HG03575 (cell line): ENCODE results near the gene PLCH2.
"Not testable (repeated sequence)": the region's sequence is repeated elsewhere in the genome, so short reads cannot be mapped to it uniquely, and the experiment has no call there.

Experiments used
- ATAC-seq: cut with Tn5 transposase; IDR thresholded peaks from one replicate; pipeline ENCODE4 v1.9.1; 2021; ENCODE audit not compliant: unreplicated experiment, insufficient number of reproducible peaks, low FRiP score; ENCODE audit errors: extremely low read depth

The PLCH2 gene

DNA sequence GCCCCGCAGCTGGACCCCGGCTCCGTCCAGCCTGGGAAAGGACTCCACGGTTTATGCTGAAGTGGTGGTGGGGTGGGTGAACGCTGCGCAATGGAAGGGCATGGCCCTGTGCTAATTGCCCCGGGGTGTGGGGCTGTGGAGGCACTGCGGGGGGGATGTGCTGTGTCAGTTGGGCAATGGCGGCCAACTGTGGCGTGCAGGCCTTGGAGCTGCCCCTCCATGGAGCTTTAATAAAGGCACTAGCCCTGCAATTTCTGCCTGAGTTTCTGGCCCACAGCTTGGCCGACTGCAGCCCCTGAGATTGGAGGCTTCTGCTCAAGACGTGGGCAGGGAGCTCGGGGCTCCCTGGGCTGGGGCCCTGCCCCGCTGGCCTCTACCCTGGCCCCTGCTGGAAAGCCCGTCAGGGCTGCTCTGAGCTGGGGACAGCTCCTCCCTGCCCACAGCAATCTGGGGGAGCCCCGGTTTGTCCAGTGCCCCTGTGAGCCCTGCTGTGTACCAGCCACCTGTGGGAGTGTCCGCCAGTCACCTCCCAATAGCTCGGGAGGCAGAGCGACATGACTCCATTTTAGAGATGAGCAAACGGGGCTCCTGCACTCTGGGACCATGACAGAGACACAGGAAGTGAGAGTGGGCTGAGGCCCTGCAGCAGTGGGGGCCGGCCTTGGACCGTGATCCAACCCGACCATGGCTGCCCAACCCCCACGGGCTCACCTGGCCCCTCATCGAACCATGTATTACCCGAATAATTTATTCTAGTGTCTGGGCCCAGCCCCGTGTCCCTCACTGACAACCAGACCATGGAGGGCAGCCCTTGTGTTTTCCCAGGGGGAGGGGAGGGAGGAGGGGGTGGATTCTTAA lies 71.3 kb downstream of the PLCH2 start:
- no peak for ATAC-seq

DNA sequence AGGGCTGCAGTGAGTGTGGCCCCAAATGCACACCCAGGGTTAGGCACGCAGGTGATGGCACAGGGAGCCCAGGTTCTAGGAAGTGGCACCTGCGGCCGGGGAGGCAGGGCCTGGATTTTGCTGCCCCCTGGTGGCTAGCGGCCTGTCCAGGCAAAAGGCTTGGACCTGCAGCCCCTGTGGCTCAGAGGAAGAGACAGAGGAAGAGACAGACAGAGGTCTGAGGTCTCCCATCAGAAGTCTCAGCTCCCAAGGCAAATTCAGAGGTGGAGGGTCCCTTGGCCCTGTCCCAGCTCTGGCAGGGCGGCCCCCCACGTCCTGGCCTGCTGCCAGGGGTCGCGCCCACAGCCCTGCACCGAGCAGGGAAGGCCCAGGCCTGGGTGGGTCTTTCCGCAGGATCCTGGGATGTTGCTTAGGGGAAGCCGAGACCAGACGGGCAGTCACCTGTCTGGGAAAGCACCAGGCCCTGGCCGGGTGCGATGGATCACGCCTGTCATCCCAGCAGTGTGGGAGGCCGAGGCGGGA lies 72.0 kb downstream of the PLCH2 start:
- ATAC-seq = no peak

DNA sequence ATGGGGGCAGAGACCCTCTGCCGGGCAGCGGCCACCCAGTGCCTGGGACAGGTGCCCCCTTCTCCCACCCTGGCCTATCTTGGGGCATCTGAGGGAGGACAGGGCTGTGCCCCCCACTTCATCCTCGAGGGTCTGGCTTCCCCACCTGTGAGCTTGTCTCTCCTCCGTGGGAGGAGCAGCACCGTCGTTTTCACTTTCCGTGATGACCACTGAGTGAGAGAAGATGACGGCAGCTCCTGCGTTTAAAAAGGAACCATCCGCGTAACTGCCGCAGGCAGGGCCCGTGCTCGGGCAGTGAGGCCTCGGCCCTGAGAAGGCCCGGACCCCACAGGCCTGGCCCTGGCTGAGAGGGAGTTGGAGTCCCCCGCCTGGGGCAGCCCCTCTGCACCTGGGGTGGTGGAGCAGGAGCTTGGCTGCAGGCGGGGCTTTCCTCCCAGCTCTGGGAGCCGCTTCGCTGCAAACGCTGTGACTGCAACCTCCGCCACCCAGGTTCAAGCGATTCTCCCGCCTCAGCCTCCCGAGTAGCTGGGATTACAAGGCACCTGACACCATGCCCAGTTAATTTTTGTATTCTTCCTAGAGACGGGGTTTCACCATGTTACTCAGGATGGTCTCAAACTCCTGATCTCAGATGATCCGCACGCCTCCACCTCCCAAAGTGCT lies 73.4 kb downstream of the PLCH2 start:
- not testable (repeated sequence) for ATAC-seq

DNA sequence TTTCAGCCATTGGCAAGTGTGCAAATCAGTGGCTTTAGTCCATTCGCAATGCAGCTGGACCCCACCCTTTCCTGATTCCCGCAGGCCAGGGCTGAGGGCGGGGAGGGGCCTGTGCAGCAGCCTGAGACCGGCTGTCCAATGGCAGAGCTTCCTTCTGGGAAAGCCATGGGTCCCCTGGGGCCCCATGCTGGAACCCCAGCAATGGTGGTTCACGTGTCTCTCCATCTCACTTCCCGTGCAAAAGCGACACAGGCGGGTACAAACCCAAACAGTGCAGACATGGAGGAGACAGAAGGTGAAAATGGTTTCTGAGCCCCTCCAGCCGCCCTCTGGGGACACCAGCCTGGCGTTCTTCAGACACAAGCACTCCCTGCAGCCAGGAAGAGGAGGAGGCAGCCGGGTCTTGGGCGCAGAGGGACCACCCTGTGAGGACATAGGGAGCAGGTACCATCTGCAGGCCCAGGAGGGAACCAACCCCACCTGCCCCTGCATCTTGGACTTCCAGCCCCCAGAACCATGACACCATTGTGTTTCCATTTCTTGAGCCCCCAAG lies 74.3 kb downstream of the PLCH2 start:
- ATAC-seq = not testable (repeated sequence)

DNA sequence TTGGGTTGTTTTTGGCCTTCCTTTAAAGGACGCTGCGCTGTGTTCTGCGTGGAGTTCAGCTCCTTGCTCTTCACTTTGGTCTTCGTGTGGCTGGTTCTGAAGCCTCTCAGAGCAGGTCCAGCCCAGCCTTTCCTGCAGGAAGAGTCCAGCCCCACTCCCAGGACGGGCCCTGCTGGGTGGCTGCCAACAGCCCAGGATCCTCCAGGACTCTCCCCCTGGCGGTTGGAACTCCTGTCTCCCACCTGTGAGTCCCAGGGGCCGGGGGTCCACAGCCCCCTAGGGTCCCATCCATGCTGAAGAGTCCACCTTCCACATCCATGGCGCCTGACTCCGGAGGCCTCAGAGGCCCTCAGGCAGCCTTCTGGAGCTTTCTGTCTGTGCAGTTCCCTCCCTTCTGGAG lies 75.5 kb downstream of the PLCH2 start:
- not testable (repeated sequence) for ATAC-seq

DNA sequence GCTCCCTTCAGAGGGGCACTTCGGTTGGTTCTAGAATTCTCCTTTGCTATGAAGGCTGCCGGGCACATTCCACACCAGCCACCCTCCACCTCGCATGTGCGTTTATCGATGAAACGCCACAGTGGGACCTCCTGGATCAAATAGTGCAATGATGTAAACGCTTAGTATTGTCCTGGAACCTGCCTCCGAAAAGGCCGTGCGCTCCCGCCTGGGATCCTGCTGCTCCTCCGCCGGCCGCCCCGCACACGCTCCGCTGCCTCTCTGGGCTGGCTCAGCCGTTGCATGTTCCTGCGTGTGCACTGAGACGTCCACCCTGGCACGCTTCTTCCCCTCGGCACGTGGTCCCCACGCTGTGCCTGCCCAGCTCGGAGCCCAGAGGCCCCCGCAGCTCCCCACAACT lies 76.1 kb downstream of the PLCH2 start:
- ATAC-seq = no peak

DNA sequence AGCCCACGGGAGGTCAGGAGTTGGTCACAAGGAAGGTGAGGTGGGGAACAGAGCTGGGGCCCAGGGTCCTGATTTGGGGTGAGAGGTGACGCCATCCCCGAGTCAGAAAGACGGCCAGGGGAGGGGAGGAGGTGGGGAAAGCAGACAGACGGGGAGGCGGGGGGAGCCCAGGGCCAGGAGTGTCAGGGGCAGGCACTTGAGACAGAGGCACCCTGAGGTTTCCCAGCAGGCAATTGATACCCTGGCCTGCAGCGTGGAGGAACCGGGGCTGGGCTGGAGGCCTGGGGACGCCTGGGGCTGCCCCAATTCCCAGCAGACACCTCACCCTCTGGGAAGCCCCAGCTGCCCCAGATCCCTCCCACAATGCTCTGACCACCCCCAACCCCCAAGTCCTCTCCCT lies 77.0 kb downstream of the PLCH2 start:
- not testable (repeated sequence) for ATAC-seq

DNA sequence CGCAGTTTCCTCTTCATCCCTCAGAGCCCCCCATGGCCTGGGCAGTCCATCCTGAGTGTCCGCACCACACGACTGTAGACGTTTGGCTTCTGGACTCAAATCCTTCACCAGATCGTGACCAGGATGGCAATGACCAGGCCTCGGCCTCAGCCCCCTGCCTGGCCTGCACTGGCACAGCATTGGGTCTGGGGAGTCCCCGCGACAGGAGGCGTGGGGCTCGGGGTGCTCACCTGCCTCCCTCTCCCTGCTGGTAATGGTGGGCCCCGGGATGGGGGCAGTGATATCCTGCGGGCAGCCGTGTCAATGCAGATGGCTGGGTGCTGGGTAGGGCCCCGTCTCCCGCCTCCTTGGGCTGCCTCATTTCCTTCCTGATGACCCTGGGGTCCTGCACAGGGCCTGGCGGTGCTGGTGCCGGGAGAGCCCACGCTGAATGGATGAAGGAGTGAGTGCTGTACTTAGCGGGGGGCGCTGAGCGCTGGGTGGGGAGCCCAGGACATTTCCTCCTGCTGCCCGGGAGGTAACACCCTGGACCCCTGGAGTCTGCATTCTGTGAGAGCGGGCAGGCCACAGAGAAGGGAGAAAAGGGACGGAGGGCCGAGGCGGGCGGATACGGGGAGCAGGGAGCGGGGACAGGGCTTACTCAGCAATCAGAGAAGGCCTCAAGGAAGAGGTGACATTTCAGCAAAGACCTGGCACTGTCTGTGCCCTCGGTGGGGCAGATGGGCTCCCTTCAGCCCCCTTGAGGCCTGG lies 78.0 kb downstream of the PLCH2 start:
- ATAC-seq = no peak

DNA sequence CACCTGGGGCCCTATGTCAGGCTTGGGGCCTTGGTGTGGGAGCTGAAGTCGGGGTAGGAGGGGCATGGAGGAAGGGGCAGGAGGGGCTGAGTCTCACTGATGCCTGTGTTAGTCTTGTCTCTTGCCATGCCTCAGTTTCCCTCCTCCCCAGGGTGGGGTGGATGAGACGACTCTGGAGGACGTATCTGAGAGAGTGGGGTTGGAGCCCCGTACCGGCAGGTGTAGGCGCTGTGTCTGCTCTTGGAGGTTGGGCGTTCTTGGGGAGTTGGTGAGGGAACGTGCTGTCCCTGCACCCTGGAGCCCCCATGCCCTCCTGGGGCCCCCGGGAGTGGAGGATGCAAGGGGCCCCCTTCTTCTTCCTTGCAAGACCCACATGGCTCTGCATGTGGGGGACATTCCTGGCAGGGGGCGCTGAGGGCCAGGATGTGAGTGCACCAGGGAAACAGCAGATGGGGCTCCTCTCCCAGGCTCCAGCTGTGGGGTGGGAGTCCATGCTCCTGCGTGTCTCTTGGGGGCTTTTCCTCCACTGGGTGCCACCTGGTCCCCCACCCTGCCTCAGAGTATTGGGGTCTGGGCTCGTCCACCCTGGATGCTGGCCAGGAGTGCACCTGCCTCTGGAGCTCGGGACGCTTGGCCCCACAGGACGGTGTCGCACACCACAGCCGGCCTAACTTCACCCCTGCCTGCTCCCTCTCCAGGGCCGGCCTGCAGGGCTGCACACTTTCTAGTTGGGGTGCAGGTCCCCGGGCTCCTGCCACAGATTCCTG lies 78.7 kb downstream of the PLCH2 start:
- ATAC-seq = no peak
